PC-3 (cell line): ENCODE measurements around the gene BORCS5. TPM values are rescaled to one million over a fixed set of nuclear protein-coding genes. Genes with fewer than 3 reads are reported as not detected.

Experiments used
- ATAC-seq: fragments of 200-7000 bp; cut with Tn5 transposase; 2 replicates; pipeline ENCODE4 v1.9.1; 2020; ENCODE audit warnings: mild to moderate bottlenecking, moderate library complexity
- BruUV-seq: library from RNA; stranded (reverse); fragments of 400-500 nt; replicated peaks from 2 replicates; lab custom pipeline; 2021; lab: Mats Ljungman, UMichigan
- CTCF ChIA-PET: fragments of 300-600 bp; sonication (Branson Sonifier 250); formaldehyde crosslinking; loops from one replicate; lab custom pipeline; 2022; ENCODE audit warnings: antibody characterized with exemption; lab: Charles Lee
- POLR2A ChIA-PET: fragments of 300-600 bp; sonication (Branson Sonifier 250); formaldehyde crosslinking; loops from one replicate; lab custom pipeline; 2022; ENCODE audit warnings: antibody characterized with exemption; ENCODE audit not compliant: unreplicated experiment; lab: Charles Lee
- DNase-seq: peaks from one replicate; pipeline ENCODE4 v3.0.0-alpha.2; 2015
- H2AFZ ChIP-seq: fragments of 300-600 bp; sonication (generic); 2 replicates; pipeline ENCODE4 v1.6.0; 2016; ENCODE audit warnings: antibody characterized with exemption, low read length
- H3F3A ChIP-seq: fragments of 300-600 bp; sonication (generic); one replicate; pipeline ENCODE4 v1.6.0; 2017; ENCODE audit warnings: antibody characterized with exemption, low read length, control low read depth, mild to moderate bottlenecking; ENCODE audit not compliant: unreplicated experiment
- H3K27ac ChIP-seq: fragments of 300-600 bp; sonication (generic); 2 replicates; pipeline ENCODE4 v1.5.1; 2016; ENCODE audit warnings: mild to moderate bottlenecking, low read length
- H3K27me3 ChIP-seq: fragments of 300-600 bp; sonication (generic); 2 replicates; pipeline ENCODE4 v1.6.1; 2016; ENCODE audit warnings: low read length, mixed read lengths
- H3K36me3 ChIP-seq: fragments of 300-600 bp; sonication (generic); 2 replicates; pipeline ENCODE4 v1.6.1; 2016; ENCODE audit warnings: low read depth, mixed run types, low read length, mixed read lengths
- H3K4me1 ChIP-seq: fragments of 300-600 bp; sonication (generic); 2 replicates; pipeline ENCODE4 v1.5.1; 2016; ENCODE audit warnings: low read length; ENCODE audit not compliant: insufficient read depth
- H3K4me2 ChIP-seq: fragments of 300-600 bp; sonication (generic); 2 replicates; pipeline ENCODE4 v1.6.0; 2016; ENCODE audit warnings: low read length
- H3K4me3 ChIP-seq: fragments of 300-600 bp; sonication (generic); 2 replicates; pipeline ENCODE4 v1.5.1; 2016; ENCODE audit warnings: mild to moderate bottlenecking, low read length, mixed read lengths
- H3K79me2 ChIP-seq: fragments of 300-600 bp; sonication (generic); 2 replicates; pipeline ENCODE4 v1.6.1; 2017; ENCODE audit warnings: low read length, mixed read lengths
- H3K9ac ChIP-seq: fragments of 300-600 bp; sonication (generic); 2 replicates; pipeline ENCODE4 v1.6.0; 2016; ENCODE audit warnings: mild to moderate bottlenecking, low read length
- H3K9me2 ChIP-seq: fragments of 300-600 bp; sonication (generic); replicated peaks from 2 replicates; pipeline ENCODE4 v1.6.1; 2016; ENCODE audit warnings: mixed run types, low read length, mixed read lengths
- H3K9me3 ChIP-seq: fragments of 300-600 bp; sonication (generic); 2 replicates; pipeline ENCODE4 v1.6.1; 2016; ENCODE audit warnings: low read length, mixed read lengths
- H4K20me1 ChIP-seq: fragments of 300-600 bp; sonication (generic); 2 replicates; pipeline ENCODE4 v1.6.1; 2016; ENCODE audit warnings: low read length, mixed read lengths
- CTCF ChIP-seq: fragments of 300-600 bp; sonication (generic); conservative IDR thresholded peaks from 2 replicates; pipeline ENCODE4 v1.5.1; 2017; ENCODE audit warnings: antibody characterized with exemption, low read depth, mild to moderate bottlenecking, low read length
- EZH2 ChIP-seq: fragments of 300-600 bp; sonication (generic); IDR thresholded peaks from one replicate; pipeline ENCODE4 v1.6.1; 2017; ENCODE audit warnings: antibody characterized with exemption, mild to moderate bottlenecking, low read length; ENCODE audit not compliant: unreplicated experiment
- EZH2phosphoT487 ChIP-seq: fragments of 300-600 bp; sonication (generic); IDR thresholded peaks from 2 replicates; pipeline ENCODE4 v1.6.1; 2018; ENCODE audit warnings: mild to moderate bottlenecking, antibody characterized with exemption, low read length, borderline replicate concordance
- intact Hi-C: fragments of 100-400 bp; cut with micrococcal nuclease; formaldehyde crosslinking; loops from 2 replicates; pipeline ENCODE4 v1.9.0; 2023
- total RNA-seq: library from RNA; depleted of rRNA; stranded (reverse); fragments of >200 nt; gene quantifications from 2 replicates; pipeline ENCODE4 v1.2.3, GENCODE V29; 2014

The BORCS5 gene
- total RNA-seq, 1 experiment from 2014 or later, result 2.3 TPM

DNA sequence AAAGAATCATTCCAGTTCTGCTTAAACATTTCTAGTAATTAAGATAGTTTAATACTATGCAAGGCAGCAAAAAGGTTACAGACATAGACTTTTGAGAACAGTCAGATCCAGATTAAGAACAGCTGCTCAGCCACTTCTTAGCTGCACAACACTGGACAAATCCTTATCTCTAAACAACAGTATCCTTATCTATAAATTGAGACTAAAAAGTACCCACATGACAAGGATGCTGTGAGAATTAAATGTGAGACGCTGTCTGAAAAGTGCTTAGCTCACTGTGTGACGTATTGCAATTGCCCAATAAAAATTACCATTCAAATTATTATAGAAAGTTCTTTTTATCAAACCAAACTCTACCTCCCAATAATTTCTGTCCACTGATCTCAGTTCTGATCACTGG lies 35.5 kb downstream of the BORCS5 start:
- Histone ChIP-seq H3K9me3 (no peaks in the 10 kb centered on the region), H3K4me2 (no peak overlapping the region), H3K36me3 (no peaks in the 10 kb centered on the region), H3K9me2 (no peaks in the 10 kb centered on the region), H3K79me2 (no peaks in the 10 kb centered on the region), H3K4me1 (peaks cover 10% of the 10 kb centered on the region), H3K27me3 (no peaks in the 10 kb centered on the region), H3K4me3 (no peak overlapping the region), H3K9ac (no peak overlapping the region), H3F3A (no peaks in the 10 kb centered on the region), H2AFZ (no peak overlapping the region), H4K20me1 (no peaks in the 10 kb centered on the region), H3K27ac (no peak overlapping the region)
- TF ChIP-seq EZH2 (no peak), CTCF (no peak), EZH2phosphoT487 (no peak)
- DNase-seq, result no peak
- CTCF ChIA-PET, result no interaction called here
- intact Hi-C loops, result no loop called here
- POLR2A ChIA-PET, result no interaction called here
- ATAC-seq, result no peak
- no TSS peak for BruUV-seq

DNA sequence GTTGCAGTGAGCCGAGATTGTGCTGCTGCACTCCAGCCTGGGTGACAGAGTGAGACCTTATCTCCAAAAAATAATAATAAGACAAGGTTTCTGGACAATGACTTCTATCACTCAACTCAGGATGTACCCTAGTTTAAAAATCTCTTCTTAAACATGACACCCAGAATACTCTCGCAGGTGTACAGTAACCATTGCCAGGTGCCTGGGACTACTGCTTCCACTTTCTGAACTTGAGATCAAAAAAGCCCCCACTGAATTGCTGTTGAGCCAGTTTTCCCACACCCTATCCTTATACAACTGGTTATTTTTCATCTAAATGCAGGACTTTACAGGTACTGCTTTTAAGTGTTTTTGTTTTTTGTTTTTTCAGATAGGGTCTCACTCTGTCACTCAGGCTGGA lies 36.3 kb downstream of the BORCS5 start:
- DNase-seq (no peak), ATAC-seq (no peak)
- no peaks in the 10 kb centered on the region for H4K20me1 ChIP-seq
- H3K9ac ChIP-seq, result no peak overlapping the region
- TF ChIP-seq EZH2 (no peak), EZH2phosphoT487 (no peak), CTCF (no peak)
- no peaks in the 10 kb centered on the region for H3K79me2 ChIP-seq
- intact Hi-C loops, result no loop called here
- no peak overlapping the region for H3K4me3 ChIP-seq
- no peak overlapping the region for H2AFZ ChIP-seq
- BruUV-seq, result no TSS peak
- peaks cover 11% of the 10 kb centered on the region for H3K4me1 ChIP-seq
- H3K27ac ChIP-seq, result no peak overlapping the region
- no peak overlapping the region for H3K4me2 ChIP-seq
- ChIA-PET CTCF (no interaction called here), POLR2A (no interaction called here)
- no peaks in the 10 kb centered on the region for H3K9me3 ChIP-seq
- H3K27me3 ChIP-seq, result no peaks in the 10 kb centered on the region
- no peaks in the 10 kb centered on the region for H3K36me3 ChIP-seq
- H3K9me2 ChIP-seq, result no peaks in the 10 kb centered on the region
- H3F3A ChIP-seq, result no peaks in the 10 kb centered on the region

GRCh38 chr12:12396694-12397093 lies 39.8 kb downstream of the BORCS5 start:
- peaks cover 22% of the 10 kb centered on the region for H3K4me1 ChIP-seq
- BruUV-seq, result no TSS peak
- no peak for ATAC-seq
- no peaks in the 10 kb centered on the region for H4K20me1 ChIP-seq
- no peaks in the 10 kb centered on the region for H3K9me3 ChIP-seq
- no peaks in the 10 kb centered on the region for H3K27me3 ChIP-seq
- no peak overlapping the region for H3K9ac ChIP-seq
- no peak overlapping the region for H3K4me2 ChIP-seq
- H3K27ac ChIP-seq, result no peak overlapping the region
- no peaks in the 10 kb centered on the region for H3K9me2 ChIP-seq
- no peaks in the 10 kb centered on the region for H3K79me2 ChIP-seq
- no peak for TF ChIP-seq EZH2
- TF ChIP-seq CTCF, result no peak
- no peak for TF ChIP-seq EZH2phosphoT487
- POLR2A ChIA-PET, result no interaction called here
- no peaks in the 10 kb centered on the region for H3K36me3 ChIP-seq
- DNase-seq, result no peak
- CTCF ChIA-PET, result no interaction called here
- intact Hi-C loops, result loop anchor here (5.0 kb wide), 1 partner anchor 166 kb away; the partner anchor contains the start of gene DUSP16
- H2AFZ ChIP-seq, result no peak overlapping the region
- no peaks in the 10 kb centered on the region for H3F3A ChIP-seq
- H3K4me3 ChIP-seq, result no peak overlapping the region
